ENCODE measurements around the gene BMP6.

- no peak for TF ChIP-seq CTCF (IDR thresholded peaks at IDR 0.05)
- no peak for TF ChIP-seq REST (IDR thresholded peaks at IDR 0.05; ENCODE audit: insufficient read depth in 1 of 2, low read depth in 2 of 2, low read length in 1 of 2)
Observed at GRCh38 chr6:7897461-7898192, 171.7 kb downstream of the BMP6 start.
